H9 (cell line): ENCODE results near the gene SIRPB1. TPM values are rescaled to one million over a fixed set of nuclear protein-coding genes. Genes with fewer than 3 reads are reported as not detected.

Experiments used
- DNase-seq: peaks from one replicate; pipeline ENCODE4 v3.0.0-alpha.2; 2017
- H2AFZ ChIP-seq: one replicate; pipeline ENCODE4 v1.6.1; 2013; ENCODE audit warnings: mild to moderate bottlenecking, low read length, control low read depth, moderate library complexity
- H2AK5ac ChIP-seq: 2 replicates; pipeline ENCODE4 v1.6.1; 2013; ENCODE audit warnings: low read length, control low read depth, mixed read lengths; ENCODE audit not compliant: insufficient read length
- H2BK120ac ChIP-seq: one replicate; pipeline ENCODE4 v1.6.1; 2013; ENCODE audit warnings: low read depth, mild to moderate bottlenecking, low read length, control low read depth, inconsistent platforms; ENCODE audit not compliant: poor library complexity, severe bottlenecking
- H2BK12ac ChIP-seq: 2 replicates; pipeline ENCODE4 v1.6.1; 2013; ENCODE audit warnings: low read length, control low read depth, mixed read lengths, low read depth; ENCODE audit not compliant: insufficient read length
- H2BK15ac ChIP-seq: 2 replicates; pipeline ENCODE4 v1.6.1; 2013; ENCODE audit warnings: low read depth, low read length, control low read depth
- H2BK20ac ChIP-seq: one replicate; pipeline ENCODE4 v1.6.1; 2013; ENCODE audit warnings: low read depth, mild to moderate bottlenecking, low read length, control low read depth, inconsistent platforms; ENCODE audit not compliant: poor library complexity, severe bottlenecking
- H2BK5ac ChIP-seq: 2 replicates; pipeline ENCODE4 v1.6.1; 2013; ENCODE audit warnings: low read length, control low read depth, mixed read lengths; ENCODE audit not compliant: insufficient read length
- H3K14ac ChIP-seq: 2 replicates; pipeline ENCODE4 v1.6.1; 2013; ENCODE audit warnings: low read length, control low read depth; ENCODE audit not compliant: insufficient read depth
- H3K18ac ChIP-seq: 2 replicates; pipeline ENCODE4 v1.6.1; 2013; ENCODE audit warnings: low read depth, mild to moderate bottlenecking, mixed read lengths, low read length, control low read depth; ENCODE audit not compliant: insufficient read length
- H3K23ac ChIP-seq: 2 replicates; pipeline ENCODE4 v1.6.1; 2013; ENCODE audit warnings: low read length, control low read depth, mixed read lengths, low read depth; ENCODE audit not compliant: insufficient read length
- H3K23me2 ChIP-seq: 2 replicates; pipeline ENCODE4 v1.6.1; 2013; ENCODE audit warnings: low read depth, mild to moderate bottlenecking, mixed read lengths, low read length, control low read depth; ENCODE audit not compliant: insufficient read length, poor library complexity, severe bottlenecking
- H3K27ac ChIP-seq: 2 replicates; pipeline ENCODE4 v1.5.1; 2013; ENCODE audit warnings: low read length, control low read depth, mixed read lengths, low read depth; ENCODE audit not compliant: insufficient read length
- H3K27me3 ChIP-seq: 2 replicates; pipeline ENCODE4 v1.6.1; 2013; ENCODE audit warnings: low read length, control low read depth, inconsistent platforms; ENCODE audit not compliant: insufficient read depth
- H3K4ac ChIP-seq: 2 replicates; pipeline ENCODE4 v1.6.1; 2013; ENCODE audit warnings: low read depth, mild to moderate bottlenecking, control low read depth, inconsistent platforms, low read length, moderate library complexity
- H3K4me1 ChIP-seq: 2 replicates; pipeline ENCODE4 v1.6.1; 2013; ENCODE audit warnings: low read length, control low read depth, inconsistent platforms; ENCODE audit not compliant: insufficient read depth
- H3K4me2 ChIP-seq: 2 replicates; pipeline ENCODE4 v1.6.1; 2013; ENCODE audit warnings: low read length, control low read depth, mixed read lengths; ENCODE audit not compliant: insufficient read length, insufficient read depth
- H3K56ac ChIP-seq: 2 replicates; pipeline ENCODE4 v1.6.1; 2013; ENCODE audit warnings: low read depth, mild to moderate bottlenecking, mixed read lengths, low read length, control low read depth; ENCODE audit not compliant: insufficient read length
- H3K79me1 ChIP-seq: 2 replicates; pipeline ENCODE4 v1.6.1; 2013; ENCODE audit warnings: low read depth, mild to moderate bottlenecking, moderate library complexity, low read length, control low read depth, inconsistent platforms; ENCODE audit not compliant: insufficient read depth, poor library complexity, severe bottlenecking
- H3K79me2 ChIP-seq: 2 replicates; pipeline ENCODE4 v1.6.1; 2013; ENCODE audit warnings: low read length, control low read depth, inconsistent platforms; ENCODE audit not compliant: insufficient read depth
- H3K9ac ChIP-seq: 2 replicates; pipeline ENCODE4 v1.6.1; 2013; ENCODE audit warnings: low read length, control low read depth, mixed read lengths; ENCODE audit not compliant: insufficient read length; ENCODE audit errors: extremely low read depth
- H3K9me3 ChIP-seq: one replicate; pipeline ENCODE4 v1.6.1; 2013; ENCODE audit warnings: low read depth, low read length, inconsistent platforms; ENCODE audit not compliant: control insufficient read depth
- H3T11ph ChIP-seq: one replicate; pipeline ENCODE4 v1.6.1; 2013; ENCODE audit warnings: mild to moderate bottlenecking, low read length, control low read depth, inconsistent platforms
- H4K20me1 ChIP-seq: one replicate; pipeline ENCODE4 v1.6.1; 2013; ENCODE audit not compliant: control insufficient read depth, insufficient read length, insufficient read depth
- H4K5ac ChIP-seq: 2 replicates; pipeline ENCODE4 v1.6.1; 2013; ENCODE audit warnings: low read depth, mild to moderate bottlenecking, mixed read lengths, low read length, control low read depth; ENCODE audit not compliant: insufficient read length
- H4K8ac ChIP-seq: replicated peaks from 2 replicates; pipeline ENCODE4 v1.6.1; 2013; ENCODE audit warnings: low read length, control low read depth, mixed read lengths, low read depth; ENCODE audit not compliant: insufficient read length
- H4K91ac ChIP-seq: 2 replicates; pipeline ENCODE4 v1.6.1; 2013; ENCODE audit warnings: low read depth, mild to moderate bottlenecking, moderate library complexity, mixed read lengths, low read length, control low read depth; ENCODE audit not compliant: insufficient read length
- H3K27ac Mint-ChIP-seq, 3 experiments: 2 replicates in 2 of 3; 3 replicates in 1 of 3; pipeline ENCODE4 v1.8.0; 2020 to 2021; ENCODE audit warnings: mixed read lengths in 3 of 3, mild to moderate bottlenecking in 1 of 3, moderate library complexity in 1 of 3
- H3K27me3 Mint-ChIP-seq: 2 replicates; pipeline ENCODE4 v1.8.0; 2021; ENCODE audit warnings: low read depth, mild to moderate bottlenecking, moderate library complexity, mixed read lengths
- H3K36me3 Mint-ChIP-seq, 3 experiments: 2 replicates in 2 of 3; 3 replicates in 1 of 3; pipeline ENCODE4 v1.8.0; 2020 to 2021; ENCODE audit warnings: low read depth in 3 of 3, mixed read lengths in 3 of 3; ENCODE audit not compliant: insufficient read depth in 1 of 3
- H3K4me1 Mint-ChIP-seq, 2 experiments: 2 replicates each; pipeline ENCODE4 v1.8.0; 2020; ENCODE audit warnings: mixed read lengths in 2 of 2
- H3K4me3 Mint-ChIP-seq, 2 experiments: 2 replicates in 1 of 2; 3 replicates in 1 of 2; pipeline ENCODE4 v1.8.0; 2020 to 2021; ENCODE audit warnings: mild to moderate bottlenecking in 2 of 2, mixed read lengths in 2 of 2, moderate library complexity in 1 of 2
- H3K9me3 Mint-ChIP-seq, 2 experiments: 2 replicates in 1 of 2; 3 replicates in 1 of 2; pipeline ENCODE4 v1.8.0; 2020; ENCODE audit warnings: mild to moderate bottlenecking in 2 of 2, mixed read lengths in 2 of 2, moderate library complexity in 1 of 2
- WGBS: extraction: QIAGEN DNeasy Blood & Tissue Kit; methylation state at CpG from one replicate; pipeline ENCODE4 v1.1.7; 2013; ENCODE audit warnings: missing lambda C conversion rate, low lambda C conversion rate, mixed read lengths; ENCODE audit not compliant: insufficient read length; ENCODE audit errors: extremely low coverage; 5-methylcytosine and 5-hydroxymethylcytosine counted together
- total RNA-seq: library from RNA; stranded (reverse); gene quantifications from 2 replicates; pipeline ENCODE4 v1.2.1, GENCODE V29; 2021
- TF ChIP-seq, protein P1 (sequence below): fragments of 200-600 bp; sonication (generic); conservative IDR thresholded peaks from 3 replicates; pipeline ENCODE4 v1.8.0; 2021; ENCODE audit warnings: antibody characterized with exemption, mild to moderate bottlenecking

SIRPB1 gene
- total RNA-seq, 1 experiment from 2014 or later = 1.0 TPM

DNA sequence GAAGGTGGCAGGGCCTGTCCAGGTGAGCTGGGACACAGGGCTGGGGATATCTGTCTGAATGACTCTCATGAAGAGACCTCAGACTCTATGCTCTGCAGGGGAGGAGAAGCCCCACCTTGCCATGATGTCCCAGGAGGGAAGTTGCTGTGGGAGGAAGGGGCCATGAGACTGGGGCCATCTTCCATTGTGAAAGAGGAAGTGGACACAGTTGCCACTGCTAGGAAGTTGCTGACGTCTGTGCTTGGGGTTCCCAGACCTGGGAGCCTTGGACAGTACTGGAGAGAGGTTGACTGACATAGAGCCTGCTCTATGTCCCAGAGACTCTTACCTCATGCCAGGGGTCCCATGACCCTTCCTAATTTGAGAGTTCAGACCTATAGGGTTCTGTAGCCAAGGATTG is 24.5 kb downstream of the SIRPB1 start:
- no CpG with 5 or more reads among the region's 1 CpG for WGBS

More for the DNA sequence above, 24.5 kb downstream of the SIRPB1 start:
- H4K8ac ChIP-seq = no peak overlapping the region
- H2BK5ac ChIP-seq = no peak overlapping the region
- H3K14ac ChIP-seq = no peak overlapping the region
- H3K79me1 ChIP-seq = no peaks in the 10 kb centered on the region
- H4K91ac ChIP-seq = no peak overlapping the region
- no peak overlapping the region for H3K27ac ChIP-seq
- no peaks in the 10 kb centered on the region for H3K23me2 ChIP-seq
- H2BK12ac ChIP-seq = no peak overlapping the region
- no peaks in the 10 kb centered on the region for H3K27me3 ChIP-seq
- H2AK5ac ChIP-seq = no peak overlapping the region
- H3K23ac ChIP-seq = no peak overlapping the region
- H2AFZ ChIP-seq = no peak overlapping the region
- no peak overlapping the region for H3K4me2 ChIP-seq
- no peak overlapping the region for H3K4ac ChIP-seq
- no peak overlapping the region for H3K18ac ChIP-seq
- Mint-ChIP-seq H3K4me3 (no peak overlapping the region), H3K36me3 (no peaks in the 10 kb centered on the region), H3K4me1 (no peaks in the 10 kb centered on the region), H3K9me3 (no peaks in the 10 kb centered on the region), H3K27me3 (no peaks in the 10 kb centered on the region), H3K27ac (no peak overlapping the region)
- H2BK15ac ChIP-seq = no peak overlapping the region
- no peak overlapping the region for H3T11ph ChIP-seq
- H3K4me1 ChIP-seq = no peaks in the 10 kb centered on the region
- no peak overlapping the region for H2BK120ac ChIP-seq
- TF ChIP-seq, protein P1, sequence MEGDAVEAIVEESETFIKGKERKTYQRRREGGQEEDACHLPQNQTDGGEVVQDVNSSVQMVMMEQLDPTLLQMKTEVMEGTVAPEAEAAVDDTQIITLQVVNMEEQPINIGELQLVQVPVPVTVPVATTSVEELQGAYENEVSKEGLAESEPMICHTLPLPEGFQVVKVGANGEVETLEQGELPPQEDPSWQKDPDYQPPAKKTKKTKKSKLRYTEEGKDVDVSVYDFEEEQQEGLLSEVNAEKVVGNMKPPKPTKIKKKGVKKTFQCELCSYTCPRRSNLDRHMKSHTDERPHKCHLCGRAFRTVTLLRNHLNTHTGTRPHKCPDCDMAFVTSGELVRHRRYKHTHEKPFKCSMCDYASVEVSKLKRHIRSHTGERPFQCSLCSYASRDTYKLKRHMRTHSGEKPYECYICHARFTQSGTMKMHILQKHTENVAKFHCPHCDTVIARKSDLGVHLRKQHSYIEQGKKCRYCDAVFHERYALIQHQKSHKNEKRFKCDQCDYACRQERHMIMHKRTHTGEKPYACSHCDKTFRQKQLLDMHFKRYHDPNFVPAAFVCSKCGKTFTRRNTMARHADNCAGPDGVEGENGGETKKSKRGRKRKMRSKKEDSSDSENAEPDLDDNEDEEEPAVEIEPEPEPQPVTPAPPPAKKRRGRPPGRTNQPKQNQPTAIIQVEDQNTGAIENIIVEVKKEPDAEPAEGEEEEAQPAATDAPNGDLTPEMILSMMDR = no peak
- no peaks in the 10 kb centered on the region for H4K20me1 ChIP-seq
- H3K9me3 ChIP-seq = no peaks in the 10 kb centered on the region
- no peak overlapping the region for H4K5ac ChIP-seq
- H3K9ac ChIP-seq = no peak overlapping the region
- no peak overlapping the region for H3K56ac ChIP-seq
- DNase-seq = no peak
- no peaks in the 10 kb centered on the region for H3K79me2 ChIP-seq
- H2BK20ac ChIP-seq = no peak overlapping the region
